Measurements from ENCODE around the gene MCM7. TPM values are rescaled to one million over a fixed set of nuclear protein-coding genes. Genes with fewer than 3 reads are reported as not detected.

Gene MCM7
- total RNA-seq, 2 donors from 2014 or later: 205 to 388 TPM

GRCh38 chr7:100127866-100128636 is 26.9 kb upstream of the MCM7 start:
- peaks cover 5% of the 10 kb centered on the region for H3K4me1 Mint-ChIP-seq
- H3K27ac Mint-ChIP-seq: no peak overlapping the region
- H3K9me3 Mint-ChIP-seq: no peaks in the 10 kb centered on the region
- H3K36me3 Mint-ChIP-seq (ENCODE audit: low read depth): peaks cover 19% of the 10 kb centered on the region
- ATAC-seq (replicated peaks): no peak
- peak overlapping the region; percentile 98 for H3K4me3 Mint-ChIP-seq
- H3K27me3 Mint-ChIP-seq: no peaks in the 10 kb centered on the region

GRCh38 chr7:100126931-100127865 is 26.0 kb upstream of the MCM7 start, which contains the start of gene MBLAC1:
MBLAC1 (plus strand) TSS chr7:100126967; CDS start chr7:100127396, 429 bp downstream.
- Mint-ChIP-seq H3K9me3 (no peaks in the 10 kb centered on the region), H3K4me3 (peak within 1 kb of the TSS; percentile 98), H3K27ac (peak within 1 kb of the TSS; percentile 98), H3K27me3 (no peaks in the 10 kb centered on the region), H3K36me3 (ENCODE audit: low read depth) (peaks cover 27% of the 10 kb centered on the region), H3K4me1 (peaks cover 5% of the 10 kb centered on the region)
- ATAC-seq (replicated peaks): peak; percentile 81

- Mint-ChIP-seq H3K9me3 (no peaks in the 10 kb centered on the region), H3K4me1 (peaks cover 5% of the 10 kb centered on the region), H3K36me3 (ENCODE audit: low read depth) (peaks cover 29% of the 10 kb centered on the region), H3K4me3 (peak overlapping the region; percentile 98), H3K27ac (peak overlapping the region; percentile 98), H3K27me3 (no peaks in the 10 kb centered on the region)
- ATAC-seq (replicated peaks): peak; percentile 43
These were observed 25.2 kb upstream of the MCM7 start for GRCh38 chr7:100126239-100126930.

- Mint-ChIP-seq H3K4me1 (peaks cover 5% of the 10 kb centered on the region), H3K36me3 (ENCODE audit: low read depth) (peaks cover 33% of the 10 kb centered on the region), H3K27me3 (no peaks in the 10 kb centered on the region), H3K27ac (peak overlapping the region; percentile 78), H3K9me3 (no peaks in the 10 kb centered on the region), H3K4me3 (peak overlapping the region; percentile 98)
- no peak for ATAC-seq (replicated peaks)
These were observed 23.4 kb upstream of the MCM7 start for GRCh38 chr7:100124301-100125230.

GRCh38 chr7:100122568-100122967 is 21.4 kb upstream of the MCM7 start:
- H3K4me1 Mint-ChIP-seq: peaks cover 5% of the 10 kb centered on the region
- H3K27ac Mint-ChIP-seq: no peak overlapping the region
- no peaks in the 10 kb centered on the region for H3K27me3 Mint-ChIP-seq
- no peak for ATAC-seq (replicated peaks)
- no peak overlapping the region for H3K4me3 Mint-ChIP-seq
- no peaks in the 10 kb centered on the region for H3K9me3 Mint-ChIP-seq
- peaks cover 44% of the 10 kb centered on the region for H3K36me3 Mint-ChIP-seq (ENCODE audit: low read depth)

GRCh38 chr7:100122067-100122466 is 20.9 kb upstream of the MCM7 start:
- Mint-ChIP-seq H3K4me3 (no peak overlapping the region), H3K9me3 (no peaks in the 10 kb centered on the region), H3K4me1 (peaks cover 5% of the 10 kb centered on the region), H3K36me3 (ENCODE audit: low read depth) (peaks cover 44% of the 10 kb centered on the region), H3K27ac (no peak overlapping the region), H3K27me3 (no peaks in the 10 kb centered on the region)
- no peak for ATAC-seq (replicated peaks)

GRCh38 chr7:100120733-100121036 is 19.5 kb upstream of the MCM7 start:
- peaks cover 10% of the 10 kb centered on the region for H3K4me1 Mint-ChIP-seq
- ATAC-seq (replicated peaks): no peak
- no peaks in the 10 kb centered on the region for H3K27me3 Mint-ChIP-seq
- H3K9me3 Mint-ChIP-seq: no peaks in the 10 kb centered on the region
- peak overlapping the region; percentile 92 for H3K4me3 Mint-ChIP-seq
- peak overlapping the region; percentile 100 for H3K27ac Mint-ChIP-seq
- H3K36me3 Mint-ChIP-seq (ENCODE audit: low read depth): peaks cover 34% of the 10 kb centered on the region

- peak overlapping the region; percentile 92 for H3K4me3 Mint-ChIP-seq
- H3K9me3 Mint-ChIP-seq: no peaks in the 10 kb centered on the region
These were observed 19.0 kb upstream of the MCM7 start for GRCh38 chr7:100119970-100120732.

GRCh38 chr7:100119072-100119969 is 18.1 kb upstream of the MCM7 start, which contains the start of the genes CNPY4 and TAF6:
CNPY4 (plus strand) TSS chr7:100119634; CDS start chr7:100119745, 111 bp downstream.
TAF6 (minus strand) TSS chr7:100119358; CDS start chr7:100114209, 5,149 bp downstream.
- H3K4me3 Mint-ChIP-seq: peak within 1 kb of the TSS; percentile 92

More at GRCh38 chr7:100119970-100120732, 19.0 kb upstream of the MCM7 start:
- ATAC-seq (replicated peaks): peak; percentile 70
- peaks cover 34% of the 10 kb centered on the region for H3K36me3 Mint-ChIP-seq (ENCODE audit: low read depth)
- H3K4me1 Mint-ChIP-seq: peaks cover 10% of the 10 kb centered on the region
- H3K27me3 Mint-ChIP-seq: no peaks in the 10 kb centered on the region
- peak overlapping the region; percentile 100 for H3K27ac Mint-ChIP-seq

GRCh38 chr7:100118388-100119071 is 17.3 kb upstream of the MCM7 start:
- H3K4me3 Mint-ChIP-seq: peak overlapping the region; percentile 92
- H3K9me3 Mint-ChIP-seq: no peaks in the 10 kb centered on the region
- H3K27me3 Mint-ChIP-seq: no peaks in the 10 kb centered on the region
- no peak for ATAC-seq (replicated peaks)
- H3K4me1 Mint-ChIP-seq: peaks cover 5% of the 10 kb centered on the region
- H3K27ac Mint-ChIP-seq: peak overlapping the region; percentile 100
- H3K36me3 Mint-ChIP-seq (ENCODE audit: low read depth): peaks cover 30% of the 10 kb centered on the region

More at GRCh38 chr7:100119072-100119969, 18.1 kb upstream of the MCM7 start, which contains the start of the genes CNPY4 and TAF6:
- Mint-ChIP-seq H3K27me3 (no peaks in the 10 kb centered on the region), H3K9me3 (no peaks in the 10 kb centered on the region), H3K27ac (peak within 1 kb of the TSS; percentile 100), H3K4me1 (peaks cover 5% of the 10 kb centered on the region), H3K36me3 (ENCODE audit: low read depth) (peaks cover 28% of the 10 kb centered on the region)
- peak; percentile 85 for ATAC-seq (replicated peaks)

- H3K4me1 Mint-ChIP-seq: peaks cover 5% of the 10 kb centered on the region
- H3K36me3 Mint-ChIP-seq (ENCODE audit: low read depth): peaks cover 52% of the 10 kb centered on the region
- no peaks in the 10 kb centered on the region for H3K27me3 Mint-ChIP-seq
- H3K27ac Mint-ChIP-seq: no peak overlapping the region
- no peak for ATAC-seq (replicated peaks)
- no peaks in the 10 kb centered on the region for H3K9me3 Mint-ChIP-seq
- no peak overlapping the region for H3K4me3 Mint-ChIP-seq
These were observed 13.8 kb upstream of the MCM7 start for GRCh38 chr7:100115026-100115425.
